Measurements from ENCODE around the gene NF2.

The NF2 gene

DNA sequence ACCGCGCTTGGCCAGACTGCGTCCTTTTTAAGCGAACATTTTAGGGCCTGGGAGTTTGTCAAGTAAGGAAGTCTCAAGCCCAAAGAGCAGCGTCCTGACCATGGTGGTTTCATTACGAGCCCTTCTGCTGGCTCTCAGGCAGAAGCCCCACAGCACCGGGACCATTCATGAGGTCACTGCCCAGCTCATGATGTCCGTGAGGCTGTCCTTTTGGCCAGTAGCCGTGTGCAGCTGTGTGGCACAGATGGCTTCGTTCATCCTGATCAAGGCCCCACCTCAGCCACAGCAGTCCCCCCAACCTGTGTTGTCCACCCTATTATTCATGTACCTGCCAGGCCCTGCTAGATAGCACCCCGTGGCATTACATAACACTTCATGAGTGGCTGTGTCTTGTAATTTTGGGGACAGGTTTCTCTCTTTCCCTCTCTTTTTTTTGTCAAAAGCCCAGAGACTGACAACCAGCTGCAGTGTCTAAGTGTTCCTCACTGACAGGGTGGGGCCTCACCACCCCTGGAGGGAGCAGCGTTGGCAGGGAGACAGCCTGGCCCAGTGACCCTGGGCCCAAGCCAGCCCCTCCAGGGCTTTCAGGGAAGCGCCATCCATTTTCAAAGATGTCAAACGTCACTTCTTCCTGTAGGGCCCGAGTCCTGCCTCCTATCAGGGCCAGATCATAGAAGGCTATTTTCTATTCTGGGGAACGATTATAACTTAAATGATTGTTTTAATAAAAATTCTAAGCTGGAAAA lies 94.6 kb downstream of the NF2 start:
- no peaks in the 10 kb centered on the region for H3K36me3 Mint-ChIP-seq
- no peaks in the 10 kb centered on the region for H3K9me3 Mint-ChIP-seq
- H3K27me3 Mint-ChIP-seq = no peaks in the 10 kb centered on the region
- H3K4me1 Mint-ChIP-seq = peaks cover 24% of the 10 kb centered on the region
- no peak overlapping the region for H3K4me3 Mint-ChIP-seq
- H3K27ac Mint-ChIP-seq = no peak overlapping the region

DNA sequence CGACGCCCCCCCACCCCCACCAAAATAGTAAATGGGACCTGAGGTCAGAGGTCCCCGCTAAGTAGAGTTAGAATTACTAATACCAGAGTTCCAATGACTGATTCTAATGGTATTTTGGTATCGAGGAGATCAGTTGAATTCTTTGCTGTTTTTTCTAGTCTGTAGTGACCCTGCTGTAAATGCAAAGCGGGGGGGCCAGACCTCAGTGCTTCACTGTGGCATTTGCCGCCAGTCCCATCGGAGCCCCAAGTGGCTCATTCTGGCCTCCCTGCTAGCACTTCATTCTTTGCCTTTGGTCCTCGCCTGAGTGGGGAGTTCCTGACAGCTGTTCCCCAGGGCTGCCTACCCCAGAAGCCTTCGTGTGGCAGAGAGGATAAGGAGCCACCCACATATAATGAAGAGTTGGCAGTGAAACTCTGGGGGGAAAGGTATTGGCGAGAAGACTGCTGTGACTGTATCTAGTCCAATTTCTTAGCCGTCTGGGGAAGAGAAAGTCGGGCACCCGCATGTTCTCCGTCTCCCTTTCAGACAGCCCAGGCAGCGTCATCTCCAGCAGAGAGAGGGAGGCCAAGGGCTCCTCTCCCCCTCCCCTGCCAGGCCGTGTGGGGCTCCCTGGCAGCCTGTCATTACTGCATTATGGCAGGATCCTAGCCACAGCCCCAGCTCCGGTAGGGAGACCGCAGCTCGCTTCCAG lies 96.9 kb downstream of the NF2 start:
- Mint-ChIP-seq H3K4me3 (no peak overlapping the region), H3K27me3 (no peaks in the 10 kb centered on the region), H3K27ac (no peak overlapping the region), H3K4me1 (peaks cover 25% of the 10 kb centered on the region), H3K9me3 (no peaks in the 10 kb centered on the region), H3K36me3 (no peaks in the 10 kb centered on the region)

GRCh38 chr22:29700900-29701154 lies 97.4 kb downstream of the NF2 start:
- Mint-ChIP-seq H3K27me3 (no peaks in the 10 kb centered on the region), H3K27ac (peak overlapping the region; percentile 8), H3K4me3 (no peak overlapping the region), H3K9me3 (no peaks in the 10 kb centered on the region), H3K4me1 (peaks cover 25% of the 10 kb centered on the region), H3K36me3 (no peaks in the 10 kb centered on the region)

DNA sequence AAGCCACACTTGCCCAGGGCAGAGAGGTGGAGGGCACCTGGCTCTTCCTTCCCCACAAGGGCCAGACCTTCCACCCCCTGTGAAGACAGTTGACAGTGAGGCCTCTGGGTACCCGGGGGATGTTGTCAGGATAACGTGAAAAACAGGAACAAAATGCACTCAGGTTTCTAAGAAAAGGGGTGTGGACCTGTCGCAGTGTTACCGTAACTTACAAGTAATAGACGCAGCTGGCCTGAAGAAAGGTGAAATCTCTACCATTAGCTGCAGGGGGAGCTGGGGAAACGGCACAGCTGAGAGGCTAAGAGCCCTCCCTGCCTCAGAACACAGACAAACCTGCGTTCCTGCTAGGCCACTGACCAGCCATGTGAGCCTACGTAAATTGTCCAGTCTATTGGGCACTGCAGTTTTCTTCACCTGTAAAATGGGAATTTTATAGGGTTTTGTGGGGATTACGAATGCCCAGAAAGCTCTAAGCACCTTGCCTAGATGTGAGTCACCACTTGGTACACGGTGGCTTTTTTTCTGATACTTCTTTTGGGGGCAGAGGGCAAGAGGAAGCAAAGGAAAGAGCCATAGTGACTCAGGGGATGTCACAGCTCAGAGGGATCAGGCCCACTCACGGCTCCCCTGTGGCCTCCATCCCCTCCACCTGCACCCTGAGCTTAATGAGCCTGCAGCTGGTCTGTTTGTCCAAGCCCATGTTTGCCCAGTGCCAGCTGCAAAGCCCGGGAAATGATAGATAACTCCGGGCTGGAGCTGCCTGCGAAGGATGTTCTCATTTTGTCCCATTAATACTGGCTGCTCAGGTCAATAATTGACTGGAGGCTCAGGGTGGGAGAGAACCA lies 97.9 kb downstream of the NF2 start:
- Mint-ChIP-seq H3K9me3 (no peaks in the 10 kb centered on the region), H3K36me3 (no peaks in the 10 kb centered on the region), H3K27ac (peak overlapping the region; percentile 32), H3K27me3 (no peaks in the 10 kb centered on the region), H3K4me3 (no peak overlapping the region), H3K4me1 (peaks cover 25% of the 10 kb centered on the region)

GRCh38 chr22:29702000-29702930 lies 98.8 kb downstream of the NF2 start:
- no peaks in the 10 kb centered on the region for H3K27me3 Mint-ChIP-seq
- no peaks in the 10 kb centered on the region for H3K9me3 Mint-ChIP-seq
- no peaks in the 10 kb centered on the region for H3K36me3 Mint-ChIP-seq
- no peak overlapping the region for H3K27ac Mint-ChIP-seq
- H3K4me3 Mint-ChIP-seq = no peak overlapping the region
- H3K4me1 Mint-ChIP-seq = peaks cover 25% of the 10 kb centered on the region

DNA sequence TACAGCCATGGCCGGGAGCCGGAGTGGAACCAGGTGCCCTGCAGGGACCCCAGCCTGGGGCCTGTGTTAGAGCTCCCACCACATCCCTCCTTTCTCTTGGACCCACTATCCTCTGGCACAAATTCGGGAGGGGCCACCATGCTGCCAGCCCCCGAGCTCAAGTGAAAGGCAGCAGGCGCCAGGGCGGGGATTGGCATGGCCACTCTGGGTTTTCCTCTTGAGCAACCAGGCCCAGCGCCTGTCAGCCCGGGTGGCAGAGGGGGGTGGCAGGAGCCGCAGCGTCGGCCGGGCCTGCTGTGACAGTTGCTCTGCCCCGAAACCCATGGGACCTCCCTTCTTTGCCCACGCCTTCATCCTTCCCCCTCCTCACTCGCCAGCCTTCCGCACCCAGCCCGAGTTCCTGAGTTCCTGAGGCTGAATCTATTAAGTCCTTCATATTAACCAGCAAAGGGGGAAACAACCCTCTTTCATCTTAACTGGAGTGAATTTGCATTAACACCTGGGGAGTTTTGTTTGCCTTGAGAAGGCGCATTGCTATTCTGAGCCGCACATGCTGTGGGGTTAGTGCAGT lies 99.6 kb downstream of the NF2 start:
- Mint-ChIP-seq H3K4me1 (peaks cover 25% of the 10 kb centered on the region), H3K27ac (no peak overlapping the region), H3K9me3 (no peaks in the 10 kb centered on the region), H3K36me3 (no peaks in the 10 kb centered on the region), H3K27me3 (no peaks in the 10 kb centered on the region), H3K4me3 (no peak overlapping the region)

GRCh38 chr22:29703569-29704195 lies 100.2 kb downstream of the NF2 start:
- no peak overlapping the region for H3K27ac Mint-ChIP-seq
- H3K9me3 Mint-ChIP-seq = no peaks in the 10 kb centered on the region
- H3K4me3 Mint-ChIP-seq = no peak overlapping the region
- no peaks in the 10 kb centered on the region for H3K36me3 Mint-ChIP-seq
- peaks cover 25% of the 10 kb centered on the region for H3K4me1 Mint-ChIP-seq
- no peaks in the 10 kb centered on the region for H3K27me3 Mint-ChIP-seq

DNA sequence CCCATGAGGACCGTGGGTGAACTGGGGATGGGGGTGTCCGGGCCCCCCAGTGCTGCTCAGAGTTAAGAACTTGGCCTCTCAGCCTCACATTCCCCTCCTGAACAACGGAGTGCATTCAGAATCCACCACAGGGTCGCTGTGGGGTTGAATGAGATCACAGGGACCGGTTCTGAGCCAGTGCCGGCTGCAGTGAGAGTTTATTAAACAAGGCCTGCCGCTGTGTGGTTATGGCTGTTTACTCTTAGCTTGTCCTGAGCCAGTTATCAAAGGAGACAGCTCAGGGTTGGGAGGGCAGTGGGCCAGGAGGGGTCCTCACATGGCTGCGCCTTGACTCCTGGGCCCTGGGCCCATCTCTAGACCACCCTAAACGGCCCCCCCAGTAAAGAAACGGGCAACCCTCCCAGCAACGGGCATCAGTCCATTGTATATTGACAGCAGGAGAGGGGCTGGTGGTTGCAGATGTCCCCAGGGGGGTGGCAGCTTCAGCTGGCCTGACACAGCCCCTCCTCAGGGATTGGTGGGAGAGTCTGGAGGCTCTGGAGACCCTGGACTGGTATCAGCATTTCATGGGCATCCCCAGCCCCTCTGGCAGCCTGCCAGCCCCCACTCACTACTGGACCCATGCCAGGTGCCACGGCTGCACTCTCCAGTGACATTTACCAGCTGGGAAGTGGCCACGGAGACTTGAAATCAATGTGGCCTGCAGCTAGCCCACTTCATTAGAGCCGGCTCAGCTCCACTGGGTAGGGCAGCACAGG lies 101.3 kb downstream of the NF2 start:
- Mint-ChIP-seq H3K9me3 (no peaks in the 10 kb centered on the region), H3K36me3 (no peaks in the 10 kb centered on the region), H3K27ac (no peak overlapping the region), H3K27me3 (no peaks in the 10 kb centered on the region), H3K4me1 (peaks cover 25% of the 10 kb centered on the region), H3K4me3 (no peak overlapping the region)

- Mint-ChIP-seq H3K9me3 (no peaks in the 10 kb centered on the region), H3K27ac (no peak overlapping the region), H3K4me3 (no peak overlapping the region), H3K36me3 (no peaks in the 10 kb centered on the region), H3K4me1 (peaks cover 20% of the 10 kb centered on the region), H3K27me3 (no peaks in the 10 kb centered on the region)
These were observed 102.2 kb downstream of the NF2 start for GRCh38 chr22:29705651-29706050.

DNA sequence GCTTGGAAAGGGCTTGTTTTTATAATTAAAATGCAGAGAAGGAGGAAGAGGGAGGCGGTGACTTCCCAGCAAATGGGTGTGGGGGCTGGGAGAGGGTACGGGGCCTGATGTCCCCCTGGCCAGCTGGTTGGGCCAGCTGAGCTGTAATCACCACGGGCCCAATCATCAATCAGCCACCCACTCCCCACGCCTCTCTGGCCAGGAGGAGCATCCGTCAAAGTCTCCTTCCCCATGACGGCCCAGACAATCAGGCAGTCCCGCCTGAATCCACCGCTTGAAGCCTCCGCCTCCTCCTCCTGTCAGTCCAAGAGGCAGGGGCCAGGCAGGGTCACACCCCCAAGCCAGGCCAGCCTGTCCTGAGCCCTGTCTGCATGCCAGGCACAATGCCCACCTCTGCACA lies 103.1 kb downstream of the NF2 start:
- Mint-ChIP-seq H3K36me3 (no peaks in the 10 kb centered on the region), H3K27ac (no peak overlapping the region), H3K9me3 (no peaks in the 10 kb centered on the region), H3K27me3 (no peaks in the 10 kb centered on the region), H3K4me3 (no peak overlapping the region), H3K4me1 (peaks cover 12% of the 10 kb centered on the region)

DNA sequence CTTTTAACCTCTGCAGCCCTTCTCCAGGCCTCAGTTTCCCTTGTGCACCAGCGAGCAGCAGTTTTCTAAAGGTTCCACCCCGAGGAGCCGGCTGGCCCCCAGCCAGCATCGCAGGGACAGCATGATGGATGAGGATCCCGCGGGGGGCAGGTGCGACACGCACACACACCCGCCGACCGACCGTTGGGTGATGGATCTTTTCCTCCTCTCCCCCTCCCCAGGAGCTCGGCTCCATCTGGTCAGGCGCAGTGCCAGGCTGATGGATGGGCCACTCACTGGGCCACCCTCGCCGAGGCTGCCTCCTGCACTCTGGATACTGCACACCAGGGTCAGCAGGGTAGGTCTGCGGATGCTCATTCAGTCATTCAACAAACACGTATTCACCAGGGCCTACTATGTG lies 103.6 kb downstream of the NF2 start:
- Mint-ChIP-seq H3K4me1 (peaks cover 7% of the 10 kb centered on the region), H3K27ac (no peak overlapping the region), H3K27me3 (no peaks in the 10 kb centered on the region), H3K9me3 (no peaks in the 10 kb centered on the region), H3K36me3 (no peaks in the 10 kb centered on the region), H3K4me3 (no peak overlapping the region)

DNA sequence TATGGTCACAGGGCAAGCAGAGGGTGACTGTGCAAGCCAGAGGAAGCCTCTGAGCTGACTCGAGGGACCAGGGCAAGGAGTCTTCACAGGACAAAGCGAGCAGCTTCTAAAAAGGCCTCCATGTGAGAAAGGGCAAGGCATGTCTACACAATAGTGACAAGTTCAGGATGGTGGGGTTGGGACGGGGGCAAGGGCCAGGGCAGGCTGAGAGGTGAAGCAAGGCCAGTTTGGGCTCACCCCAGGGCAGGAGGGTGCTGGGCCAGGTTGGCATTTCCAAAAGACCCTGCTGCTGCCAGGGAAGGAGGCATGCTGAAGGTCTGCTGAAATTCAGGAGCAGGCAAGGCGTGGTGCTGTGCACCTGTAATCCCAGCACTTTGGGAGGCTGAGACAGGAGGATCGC lies 104.0 kb downstream of the NF2 start:
- H3K36me3 Mint-ChIP-seq = no peaks in the 10 kb centered on the region
- H3K9me3 Mint-ChIP-seq = no peaks in the 10 kb centered on the region
- no peak overlapping the region for H3K4me3 Mint-ChIP-seq
- H3K4me1 Mint-ChIP-seq = peaks cover 4% of the 10 kb centered on the region
- no peaks in the 10 kb centered on the region for H3K27me3 Mint-ChIP-seq
- no peak overlapping the region for H3K27ac Mint-ChIP-seq

- Mint-ChIP-seq H3K27me3 (no peaks in the 10 kb centered on the region), H3K4me3 (no peak overlapping the region), H3K9me3 (no peaks in the 10 kb centered on the region), H3K36me3 (no peaks in the 10 kb centered on the region), H3K4me1 (no peaks in the 10 kb centered on the region), H3K27ac (no peak overlapping the region)
These were observed 106.8 kb downstream of the NF2 start for GRCh38 chr22:29710193-29710592.

DNA sequence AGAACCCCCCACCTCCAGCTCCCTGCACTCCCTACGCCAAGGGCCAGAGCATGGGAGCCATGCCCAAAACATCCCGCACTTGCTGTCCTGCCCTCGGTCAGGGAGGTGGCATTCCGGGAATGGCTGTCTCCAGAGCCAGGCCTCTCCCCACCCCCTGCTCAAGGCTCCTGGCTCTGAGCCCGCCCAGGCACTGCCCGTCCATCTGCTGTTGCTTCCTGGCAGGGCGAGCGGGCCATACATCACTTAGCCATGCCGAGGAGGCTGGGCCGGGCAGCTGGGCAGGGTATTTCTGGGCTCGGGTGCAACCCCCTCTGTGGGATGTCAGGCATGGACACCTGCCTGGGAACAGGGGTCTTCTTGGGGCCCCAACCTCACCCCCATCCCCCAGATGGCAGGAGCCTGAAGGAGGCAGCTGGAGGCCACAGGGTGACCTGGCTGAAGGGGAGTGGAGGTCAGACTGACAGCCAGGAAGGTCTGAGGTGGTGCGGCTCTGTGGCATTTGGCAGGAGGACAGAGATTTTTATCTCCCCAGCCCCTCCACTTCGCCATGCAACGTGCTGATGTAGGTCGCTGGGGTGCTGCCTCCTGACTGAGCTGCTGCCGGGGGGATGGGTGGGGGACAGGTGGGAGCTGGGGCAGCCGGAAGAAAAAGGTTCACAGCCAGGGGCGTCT lies 107.6 kb downstream of the NF2 start:
- no peaks in the 10 kb centered on the region for H3K4me1 Mint-ChIP-seq
- H3K9me3 Mint-ChIP-seq = no peaks in the 10 kb centered on the region
- no peak overlapping the region for H3K27ac Mint-ChIP-seq
- H3K36me3 Mint-ChIP-seq = no peaks in the 10 kb centered on the region
- no peaks in the 10 kb centered on the region for H3K27me3 Mint-ChIP-seq
- H3K4me3 Mint-ChIP-seq = no peak overlapping the region
